A673 (cell line): Measurements from ENCODE around the gene NUTM1.

Source experiments
- CTCF ChIP-seq: fragments of 300-800, 200-600 bp; sonication (generic); conservative IDR thresholded peaks from 2 replicates; pipeline ENCODE4 v1.5.1; 2017; ENCODE audit warnings: low read depth, mild to moderate bottlenecking, antibody characterized with exemption, low read length, moderate library complexity, mixed read lengths
- EZH2 ChIP-seq: fragments of 200-600 bp; sonication (generic); IDR thresholded peaks from 2 replicates; pipeline ENCODE4 v1.6.1; 2017; ENCODE audit warnings: borderline replicate concordance, low read depth, mild to moderate bottlenecking, mixed read lengths, antibody characterized with exemption, low read length; ENCODE audit not compliant: poor library complexity, severe bottlenecking

GRCh38 chr15:34336231-34336990 lies 6.7 kb upstream of the NUTM1 start:
- TF ChIP-seq CTCF (no peak), EZH2 (no peak)
